Measurements from ENCODE around the gene RBMS2.
"Not testable (repeated sequence)": the region's sequence is repeated elsewhere in the genome, so short reads cannot be mapped to it uniquely, and the experiment has no call there.

RBMS2 gene

DNA sequence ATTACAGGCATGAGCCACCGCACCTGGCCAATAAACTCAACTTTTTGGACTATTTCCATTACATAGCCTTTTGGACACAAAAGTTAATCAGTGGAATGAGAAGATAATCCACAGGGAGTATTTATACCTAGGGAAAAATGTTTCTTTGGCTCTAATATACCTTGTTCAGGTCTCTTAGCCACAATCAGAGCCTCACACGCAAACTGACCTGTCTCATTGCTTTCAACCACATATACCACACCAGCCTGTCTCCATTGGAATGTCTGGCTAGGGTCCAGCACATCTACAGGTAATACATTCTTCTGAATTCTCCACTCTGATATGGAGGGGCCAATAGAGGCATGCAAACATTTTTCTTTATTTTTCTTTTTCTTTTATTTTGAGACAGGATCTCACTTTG, 3.8 kb upstream of the RBMS2 start:
- DNase-seq (ENCODE audit: low read depth) = no peak

DNA sequence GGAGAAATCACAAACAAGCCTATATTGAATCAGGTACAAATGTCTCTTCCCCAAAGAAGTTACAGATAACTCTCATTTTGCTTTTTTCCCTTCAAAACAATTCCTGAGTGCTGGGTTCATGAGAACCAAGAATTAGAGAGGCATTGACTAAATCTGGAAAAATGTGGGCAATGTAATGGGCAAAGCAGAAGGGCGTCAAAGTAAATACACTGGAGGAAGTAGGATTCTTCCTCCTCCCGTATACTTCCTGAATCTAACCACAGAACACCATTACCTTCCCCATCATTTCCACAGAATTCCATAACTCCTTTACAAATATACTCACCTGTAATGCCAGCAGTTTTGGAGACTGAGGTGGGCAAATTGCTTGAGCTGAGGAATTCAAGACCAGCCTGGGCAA, 3.0 kb upstream of the RBMS2 start:
- DNase-seq (ENCODE audit: low read depth) = no peak

GRCh38 chr12:56520048-56520447, 1.6 kb upstream of the RBMS2 start:
- DNase-seq (ENCODE audit: low read depth) = no peak

DNA sequence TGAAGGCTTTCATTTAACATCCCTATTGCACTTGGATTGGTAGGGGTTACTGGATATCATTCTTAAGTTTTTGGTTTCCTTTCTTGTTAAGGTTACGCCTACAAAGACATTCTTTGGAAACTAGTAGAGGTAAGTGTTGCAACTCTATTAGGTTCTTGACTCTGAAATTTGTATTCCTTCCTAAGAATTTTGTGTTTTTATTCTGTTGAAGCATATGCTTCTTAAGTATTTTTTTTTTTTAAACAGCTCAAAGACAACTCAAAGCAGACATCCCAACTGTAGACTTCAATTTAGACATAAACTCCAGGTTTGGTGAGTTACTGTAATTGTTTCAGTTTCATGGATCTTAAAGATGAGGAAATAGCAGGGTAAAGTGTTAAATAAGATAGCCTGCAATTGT, 1.1 kb upstream of the RBMS2 start:
- no peak for DNase-seq (ENCODE audit: low read depth)

DNA sequence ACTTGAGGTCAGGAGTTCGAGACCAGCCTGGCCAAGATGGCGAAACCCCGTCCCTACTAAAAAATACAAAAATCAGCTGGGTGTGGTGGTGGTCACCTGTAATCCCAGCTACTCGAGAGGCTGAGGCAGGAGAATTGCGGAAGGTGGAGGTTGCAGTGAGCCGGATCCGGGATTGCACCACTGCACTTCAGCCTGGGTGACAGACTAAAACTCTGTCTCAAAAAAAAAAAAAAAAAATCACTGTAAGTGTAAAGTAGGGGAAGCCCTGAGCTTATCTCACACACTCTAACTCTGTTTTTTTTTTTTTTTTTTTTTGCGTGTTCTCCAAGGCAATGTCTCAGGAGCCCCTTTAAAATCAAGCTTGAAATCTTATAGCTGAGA, 421 bp upstream of the RBMS2 start:
- no peak for DNase-seq (ENCODE audit: low read depth)

GRCh38 chr12:56522411-56523193, 982 bp downstream of the RBMS2 start:
- no peak for DNase-seq (ENCODE audit: low read depth)

GRCh38 chr12:56528846-56529245, 7.2 kb downstream of the RBMS2 start:
- no peak for DNase-seq (ENCODE audit: low read depth)

DNA sequence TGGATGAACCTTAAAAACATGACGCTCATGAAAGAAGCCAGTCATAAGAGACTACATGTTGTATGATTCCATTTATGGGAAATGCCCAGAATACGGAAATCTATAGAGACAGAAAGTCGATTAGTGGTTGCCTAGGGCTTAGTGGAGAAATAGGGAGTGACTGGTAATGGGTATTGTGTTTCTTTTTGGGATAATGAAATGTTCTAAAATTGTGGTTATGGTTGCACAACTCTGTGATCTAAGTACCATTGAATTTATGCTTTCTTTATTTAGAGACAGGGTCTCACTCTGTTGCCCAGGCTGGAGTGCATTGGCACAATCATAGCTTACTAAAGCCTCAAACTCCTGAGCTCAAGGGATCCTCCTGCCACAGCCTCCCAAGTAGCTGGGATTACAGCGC, 8.0 kb downstream of the RBMS2 start:
- no peak for DNase-seq (ENCODE audit: low read depth)

DNA sequence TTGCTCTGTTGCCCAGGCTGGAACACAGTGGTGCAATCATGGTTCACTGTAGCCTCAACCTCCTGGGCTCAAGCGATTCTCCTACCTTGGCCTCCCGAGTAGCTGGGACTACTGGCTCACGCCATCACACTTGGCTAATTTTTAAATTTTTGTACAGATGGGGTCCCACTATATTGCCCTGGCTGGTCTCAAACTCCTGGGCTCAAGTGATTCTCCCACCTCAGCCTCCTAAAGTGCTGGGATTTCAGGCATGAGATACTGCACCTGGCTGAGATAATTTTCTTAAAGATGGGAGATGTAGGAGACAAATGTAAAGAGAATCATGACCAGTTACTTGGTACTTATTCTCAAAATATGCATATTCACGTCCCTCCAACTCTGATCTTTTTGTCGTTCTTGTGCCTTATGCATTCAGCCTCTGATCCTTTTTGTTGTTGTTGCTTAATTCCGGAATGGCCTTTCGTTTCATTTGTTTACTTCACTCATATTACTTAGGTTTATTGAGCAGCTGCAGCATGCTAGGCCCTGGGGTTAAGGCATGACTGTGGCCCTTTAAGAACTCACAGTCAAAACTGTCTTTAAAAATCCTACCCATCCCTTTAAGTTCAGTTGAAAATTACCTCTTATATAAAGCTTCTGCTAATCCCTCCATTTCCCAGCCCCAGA, 8.9 kb downstream of the RBMS2 start:
- DNase-seq (ENCODE audit: low read depth) = no peak

- DNase-seq (ENCODE audit: low read depth) = no peak
These were observed 15.9 kb downstream of the RBMS2 start for GRCh38 chr12:56537546-56537945.

DNA sequence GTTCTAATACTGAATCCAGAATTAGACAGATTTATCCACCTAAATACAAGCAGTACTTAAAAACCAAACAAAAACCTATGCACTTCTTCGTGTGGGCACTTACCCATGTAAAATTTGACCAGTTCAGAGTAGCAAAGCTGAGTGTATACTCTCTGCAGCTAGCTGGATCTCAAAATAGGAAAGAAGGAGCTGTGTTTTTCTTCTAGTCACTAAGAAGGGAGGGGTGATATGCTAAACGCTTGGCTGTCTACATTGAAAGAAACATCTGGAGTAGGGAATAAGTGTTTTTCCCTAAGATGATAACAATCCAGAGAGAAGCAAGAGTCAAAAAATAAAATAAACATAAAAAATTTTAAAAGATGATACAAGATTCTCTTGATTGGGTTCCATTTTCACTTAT, 20.0 kb downstream of the RBMS2 start:
- no peak for DNase-seq (ENCODE audit: low read depth)

DNA sequence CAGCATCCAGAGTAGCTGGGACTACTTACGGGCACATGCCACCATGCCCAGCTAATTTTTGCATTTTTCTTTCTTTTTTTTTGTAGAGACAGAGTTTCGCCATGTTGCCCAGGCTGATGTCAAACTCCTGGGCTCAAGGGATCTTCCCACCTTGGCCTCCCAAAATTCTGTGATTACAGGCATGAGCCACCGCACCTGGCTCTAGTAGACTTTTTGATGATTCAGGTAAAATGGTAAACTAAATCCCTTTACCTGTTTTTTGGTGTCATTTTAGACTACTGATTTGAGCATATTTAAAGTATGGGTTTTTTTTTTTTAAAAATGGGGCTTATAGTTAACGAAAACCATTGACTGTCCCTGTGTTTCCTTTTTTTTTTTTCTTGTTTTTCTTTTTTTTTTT, 20.5 kb downstream of the RBMS2 start:
- DNase-seq (ENCODE audit: low read depth) = no peak

DNA sequence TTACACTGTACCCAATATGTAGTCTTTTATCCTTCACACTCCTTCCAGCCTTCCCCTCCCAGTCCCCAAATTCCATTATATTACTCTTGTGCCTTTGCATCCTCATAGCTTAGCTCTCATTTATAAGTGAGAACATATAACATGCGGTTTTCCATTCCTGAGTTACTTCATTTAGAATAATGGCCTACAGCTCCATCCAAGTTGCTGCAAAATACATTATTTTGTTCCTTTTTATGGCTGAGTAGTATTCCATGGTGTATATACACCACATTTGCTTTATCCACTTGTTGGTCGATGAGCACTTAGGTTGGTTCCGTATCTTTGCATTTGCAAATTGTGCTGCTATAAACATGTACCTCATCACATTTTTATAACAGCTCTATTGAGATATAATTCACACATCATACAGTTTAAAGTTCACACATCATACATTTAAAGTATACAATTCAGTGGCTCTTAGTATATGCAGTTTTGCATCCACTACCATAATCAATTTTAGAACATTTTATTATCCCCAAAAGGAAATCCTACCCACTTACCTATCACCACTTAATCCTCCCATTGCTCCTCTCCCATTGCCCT, 23.5 kb downstream of the RBMS2 start:
- no peak for DNase-seq (ENCODE audit: low read depth)

GRCh38 chr12:56546680-56547079, 25.1 kb downstream of the RBMS2 start:
- DNase-seq (ENCODE audit: low read depth) = no peak

GRCh38 chr12:56551070-56551469, 29.4 kb downstream of the RBMS2 start:
- no peak for DNase-seq (ENCODE audit: low read depth)

GRCh38 chr12:56565510-56566101, 44.0 kb downstream of the RBMS2 start:
- DNase-seq (ENCODE audit: low read depth) = peak; percentile 79

- no peak for DNase-seq (ENCODE audit: low read depth)
These were observed 46.5 kb downstream of the RBMS2 start for GRCh38 chr12:56568146-56568545.

GRCh38 chr12:56571121-56571520, 49.5 kb downstream of the RBMS2 start:
- no peak for DNase-seq (ENCODE audit: low read depth)

GRCh38 chr12:56572288-56572687, 50.7 kb downstream of the RBMS2 start:
- DNase-seq (ENCODE audit: low read depth) = no peak

DNA sequence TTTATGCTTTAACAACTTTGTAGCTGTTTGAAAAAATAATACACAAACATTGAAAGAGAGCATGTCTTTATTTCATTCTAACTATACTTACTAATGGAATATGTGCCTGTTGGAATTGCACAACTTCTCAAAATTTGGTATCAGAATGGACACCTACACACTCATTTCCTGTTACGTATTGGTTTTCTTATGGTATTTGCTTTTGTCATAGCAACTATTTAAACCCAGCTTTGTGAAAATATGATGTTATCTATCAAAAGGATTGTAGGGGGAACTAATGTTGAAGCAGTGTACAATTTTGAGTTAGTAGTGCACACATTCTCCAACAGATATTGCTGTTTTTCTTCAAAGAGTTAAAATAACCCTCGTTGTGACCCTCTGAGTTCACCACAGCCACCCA, 52.6 kb downstream of the RBMS2 start:
- DNase-seq (ENCODE audit: low read depth) = no peak

DNA sequence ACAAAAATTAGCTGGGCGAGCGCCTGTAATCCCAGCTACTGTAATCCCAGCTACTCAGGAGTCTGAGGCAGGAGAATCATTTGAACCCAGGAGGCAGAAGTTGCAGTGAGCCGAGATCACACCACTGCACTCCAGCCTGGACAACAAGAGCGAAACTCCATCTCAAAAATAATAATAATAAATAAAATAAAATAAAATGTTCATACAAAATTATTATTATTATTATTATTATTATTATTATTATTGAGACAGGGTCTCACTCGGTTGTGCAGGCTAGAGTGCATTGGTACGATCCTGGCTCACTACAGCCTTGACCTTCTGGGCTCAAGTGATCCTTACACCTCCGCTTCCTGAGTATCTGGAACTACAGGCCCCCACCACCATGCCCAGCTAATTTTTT, 55.6 kb downstream of the RBMS2 start:
- not testable (repeated sequence) for DNase-seq (ENCODE audit: low read depth)

DNA sequence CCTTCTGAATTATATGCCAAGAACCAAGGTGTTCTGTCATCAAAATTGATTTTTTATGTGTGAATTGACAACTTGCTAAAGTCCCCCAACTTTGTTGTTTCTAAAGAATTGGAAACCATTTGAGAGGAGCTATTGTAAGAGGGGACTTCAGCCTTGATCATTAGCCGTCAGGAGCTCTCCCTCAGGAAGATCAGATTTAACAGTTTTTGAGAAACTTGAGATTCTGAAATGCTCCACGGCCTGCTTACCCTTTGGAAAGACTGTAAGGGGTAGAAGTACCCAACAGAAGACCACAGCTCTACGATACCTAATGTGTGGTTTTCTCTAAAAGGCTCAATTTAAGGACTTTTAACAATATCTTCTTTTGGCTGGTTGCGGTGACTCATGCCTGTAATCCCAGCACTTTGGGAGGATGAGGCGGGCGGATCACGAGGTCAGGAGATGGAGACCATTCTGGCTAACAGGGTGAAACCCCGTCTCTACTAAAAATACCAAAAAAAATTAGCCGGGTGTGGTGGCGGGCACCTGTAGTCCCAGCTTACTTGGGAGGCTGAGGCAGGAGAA, 57.4 kb downstream of the RBMS2 start:
- DNase-seq (ENCODE audit: low read depth) = no peak
